Sigmoid colon (tissue), 4 donors: ENCODE measurements around the gene LIPN.

Experiments used
- POLR2A ChIP-seq, 2 donors: fragments of 450-650 bp; IDR thresholded peaks; one replicate each; pipeline ENCODE4 v1.6.1; 2016; ENCODE audit warnings: antibody characterized with exemption in 2 of 2, mild to moderate bottlenecking in 2 of 2, moderate library complexity in 2 of 2
- POLR2AphosphoS5 ChIP-seq, 4 donors: sonication (generic); formaldehyde crosslinking; IDR thresholded peaks; one replicate each; pipeline ENCODE4 v1.6.1; 2017; ENCODE audit warnings: antibody characterized with exemption in 4 of 4
- TF ChIP-seq, protein P1 (sequence below), 4 experiments: fragments of 450-650 bp in 3 of 4; fragments of 200-600 bp in 1 of 4; IDR thresholded peaks; one replicate each; pipeline ENCODE4 v1.5.1; 2016 to 2019; ENCODE audit warnings: antibody characterized with exemption in 4 of 4, mild to moderate bottlenecking in 3 of 4, moderate library complexity in 2 of 4

DNA sequence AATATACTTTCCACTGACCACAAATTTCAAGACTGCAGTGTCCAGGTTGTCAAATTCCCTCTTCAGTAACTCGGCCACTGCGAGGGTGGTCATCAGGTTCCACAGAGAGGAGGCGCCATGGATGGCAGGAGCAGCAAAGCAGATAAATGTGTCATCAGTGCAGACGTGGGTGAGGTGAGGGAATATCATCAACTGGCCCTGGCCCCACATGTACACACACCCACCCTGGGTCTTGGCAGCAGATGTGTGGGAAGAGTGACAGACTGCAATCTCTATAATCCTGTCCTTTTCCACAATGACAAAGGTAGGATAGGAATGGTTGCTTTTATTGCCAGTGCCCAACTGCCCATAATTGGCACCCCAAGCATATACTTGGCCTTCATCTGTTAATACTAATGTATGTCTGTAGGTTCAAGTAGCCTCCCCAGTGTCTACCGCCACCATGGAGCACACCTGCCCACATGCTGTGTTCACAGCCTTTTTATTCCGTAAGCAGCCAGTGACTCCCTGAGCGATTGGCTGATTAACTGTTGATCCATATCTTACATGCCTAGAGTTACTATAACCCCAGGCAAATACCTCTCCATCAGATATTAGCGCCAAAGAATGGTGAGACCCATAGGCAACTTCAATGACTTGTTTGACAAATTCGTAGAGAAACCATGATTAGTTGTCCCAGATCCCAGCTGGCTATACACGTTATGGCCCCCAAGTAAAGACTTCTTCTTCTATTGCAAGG is 26.4 kb downstream of the LIPN start:
- TF ChIP-seq, protein P1, sequence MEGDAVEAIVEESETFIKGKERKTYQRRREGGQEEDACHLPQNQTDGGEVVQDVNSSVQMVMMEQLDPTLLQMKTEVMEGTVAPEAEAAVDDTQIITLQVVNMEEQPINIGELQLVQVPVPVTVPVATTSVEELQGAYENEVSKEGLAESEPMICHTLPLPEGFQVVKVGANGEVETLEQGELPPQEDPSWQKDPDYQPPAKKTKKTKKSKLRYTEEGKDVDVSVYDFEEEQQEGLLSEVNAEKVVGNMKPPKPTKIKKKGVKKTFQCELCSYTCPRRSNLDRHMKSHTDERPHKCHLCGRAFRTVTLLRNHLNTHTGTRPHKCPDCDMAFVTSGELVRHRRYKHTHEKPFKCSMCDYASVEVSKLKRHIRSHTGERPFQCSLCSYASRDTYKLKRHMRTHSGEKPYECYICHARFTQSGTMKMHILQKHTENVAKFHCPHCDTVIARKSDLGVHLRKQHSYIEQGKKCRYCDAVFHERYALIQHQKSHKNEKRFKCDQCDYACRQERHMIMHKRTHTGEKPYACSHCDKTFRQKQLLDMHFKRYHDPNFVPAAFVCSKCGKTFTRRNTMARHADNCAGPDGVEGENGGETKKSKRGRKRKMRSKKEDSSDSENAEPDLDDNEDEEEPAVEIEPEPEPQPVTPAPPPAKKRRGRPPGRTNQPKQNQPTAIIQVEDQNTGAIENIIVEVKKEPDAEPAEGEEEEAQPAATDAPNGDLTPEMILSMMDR (IDR thresholded peaks at IDR 0.05): no peak
- TF ChIP-seq POLR2A (IDR thresholded peaks at IDR 0.05) (no peak), POLR2AphosphoS5 (IDR thresholded peaks at IDR 0.05) (no peak)
